K562 (cell line): ENCODE data around the gene TANC1. TPM values are rescaled to one million over a fixed set of nuclear protein-coding genes. Genes with fewer than 3 reads are reported as not detected.

ENCODE experiments used
- ATF1 ChIP-seq, 2 experiments: fragments of 450-650 bp in 1 of 2; IDR thresholded peaks; 2 replicates each; pipeline ENCODE4 v1.6.1; 2016; ENCODE audit warnings: missing compliant biosample characterization in 1 of 2, missing genetic modification characterization in 1 of 2
- ATF7 ChIP-seq: fragments of 450-650 bp; IDR thresholded peaks from 2 replicates; pipeline ENCODE4 v1.7.1; 2014; ENCODE audit warnings: mild to moderate bottlenecking, moderate library complexity
- ETV1 ChIP-seq: fragments of 450-650 bp; conservative IDR thresholded peaks from 2 replicates; pipeline ENCODE4 v1.6.1; 2016; ENCODE audit warnings: missing genetic modification characterization, control low read depth, low read depth, missing compliant biosample characterization
- GMEB1 ChIP-seq: fragments of 250-450 bp; sonication (Bioruptor Pico); IDR thresholded peaks from 2 replicates; pipeline ENCODE4 v1.4.0; 2020; ENCODE audit warnings: mild to moderate bottlenecking
- HMBOX1 ChIP-seq: sonication (generic); IDR thresholded peaks from 2 replicates; pipeline ENCODE4 v1.6.1; 2016
- MTA3 ChIP-seq: fragments of 450-650 bp; formaldehyde crosslinking; IDR thresholded peaks from 2 replicates; pipeline ENCODE4 v1.6.1; 2017; ENCODE audit warnings: mild to moderate bottlenecking, borderline replicate concordance
- SMAD1 ChIP-seq: fragments of 150-350 bp; IDR thresholded peaks from 2 replicates; pipeline ENCODE4 v1.6.1; 2014; ENCODE audit warnings: low read length, low read depth; ENCODE audit not compliant: partially characterized antibody
- TAF7 ChIP-seq: fragments of 450-650 bp; IDR thresholded peaks from 2 replicates; pipeline ENCODE4 v1.6.1; 2016; ENCODE audit warnings: missing genetic modification characterization, missing compliant biosample characterization
- TARDBP ChIP-seq: fragments of 450-650 bp; IDR thresholded peaks from 2 replicates; pipeline ENCODE4 v1.6.1; 2016
- TEAD4 ChIP-seq, 2 experiments: sonication (generic) in 1 of 2; formaldehyde crosslinking in 1 of 2; IDR thresholded peaks; 2 replicates each; pipeline versions ENCODE4 v1.6.1 to v1.8.0; 2012 to 2022; ENCODE audit warnings: borderline replicate concordance in 1 of 2, inconsistent platforms in 1 of 2, low read length in 1 of 2, mild to moderate bottlenecking in 1 of 2, missing genetic modification reagents in 1 of 2
- ZNF512 ChIP-seq: IDR thresholded peaks from 2 replicates; pipeline ENCODE4 v1.6.1; 2016; ENCODE audit warnings: missing genetic modification characterization, missing compliant biosample characterization
- ZNF707 ChIP-seq: fragments of 250-450 bp; sonication (Bioruptor Pico); conservative IDR thresholded peaks from 2 replicates; pipeline ENCODE4 v1.8.0; 2022; ENCODE audit warnings: inconsistent platforms, mild to moderate bottlenecking, moderate library complexity
- ZNF785 ChIP-seq: fragments of 250-450 bp; sonication (Bioruptor Pico); IDR thresholded peaks from 2 replicates; pipeline ENCODE4 v1.4.0; 2020; ENCODE audit warnings: mild to moderate bottlenecking
- polyA plus RNA-seq, 8 experiments: library from polyadenylated mRNA; depleted of rRNA in 4 of 8; stranded (reverse) in 5 of 8; unstranded in 3 of 8; fragments of >200 nt; fragmentation: Nextera tagmentation in 2 of 8; fragmentation: Illumina TruSeq in 1 of 8; extraction: Ambion mirVana in 2 of 8; extraction: Trizol in 1 of 8; gene quantifications; 2 replicates each; pipeline versions ENCODE4 v1.2.1 to v1.2.3, GENCODE V29; 2011 to 2014; ENCODE audit warnings: inconsistent platforms in 1 of 8, missing spikeins in 1 of 8
- total RNA-seq, 7 experiments: library from RNA; depleted of rRNA in 6 of 7; stranded (reverse); fragments of >200 nt in 6 of 7; fragmentation: Illumina TruSeq in 2 of 7; extraction: Trizol in 2 of 7; gene quantifications; 2 replicates each; pipeline versions ENCODE4 v1.2.1 to v1.2.3, GENCODE V29; 2011 to 2021; ENCODE audit warnings: low replicate concordance in 1 of 7
- TF ChIP-seq, protein P1 (sequence below), 2 experiments: fragments of 450-650 bp; IDR thresholded peaks; 2 replicates each; pipeline ENCODE4 v1.6.1; 2016; ENCODE audit warnings: mild to moderate bottlenecking in 2 of 2, borderline replicate concordance in 1 of 2, low read depth in 1 of 2, moderate library complexity in 1 of 2
- TF ChIP-seq, protein P2 (sequence below): sonication (generic); formaldehyde crosslinking; IDR thresholded peaks from 2 replicates; pipeline ENCODE4 v1.9.0; 2022; ENCODE audit warnings: mild to moderate bottlenecking, missing genetic modification reagents

The TANC1 gene
- total and polyA plus RNA-seq, 9 of the 15 experiments (the other 6 are each of a cell fraction or from before 2014, with no cell fraction given), result under 0.01 to 0.20 (median 0.07) TPM; not detected in 1

DNA sequence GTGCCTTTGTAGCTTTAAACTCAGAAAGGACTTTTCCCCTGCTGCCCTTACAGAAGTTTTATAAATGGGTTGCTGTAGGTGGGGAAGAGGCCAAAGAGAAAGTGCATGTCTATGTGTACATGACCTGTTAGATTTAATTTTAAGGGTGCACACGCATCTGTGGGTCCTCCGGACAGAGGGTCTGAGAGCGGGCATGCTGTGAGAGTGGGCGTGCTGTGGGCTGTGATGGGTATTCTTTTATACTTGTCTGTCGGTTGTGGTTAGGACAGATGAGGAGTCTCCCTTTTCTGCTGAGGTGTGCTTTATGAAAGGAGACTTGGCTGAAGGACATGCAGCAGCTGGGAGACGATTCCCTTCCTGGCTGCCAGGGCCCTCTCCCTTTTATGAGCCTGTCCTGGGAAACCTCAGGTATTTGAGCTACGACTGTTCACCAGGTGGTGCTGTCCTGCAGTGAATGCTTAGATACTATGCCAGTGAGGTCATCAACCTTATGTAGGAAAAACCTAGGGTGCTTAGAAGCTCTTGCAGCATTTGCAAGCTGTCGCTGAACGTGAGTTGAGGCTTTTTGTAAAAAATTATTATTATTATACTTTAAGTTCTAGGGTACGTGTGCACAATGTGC is 67.5 kb downstream of the TANC1 start (continued):
- TF ChIP-seq, protein P1, sequence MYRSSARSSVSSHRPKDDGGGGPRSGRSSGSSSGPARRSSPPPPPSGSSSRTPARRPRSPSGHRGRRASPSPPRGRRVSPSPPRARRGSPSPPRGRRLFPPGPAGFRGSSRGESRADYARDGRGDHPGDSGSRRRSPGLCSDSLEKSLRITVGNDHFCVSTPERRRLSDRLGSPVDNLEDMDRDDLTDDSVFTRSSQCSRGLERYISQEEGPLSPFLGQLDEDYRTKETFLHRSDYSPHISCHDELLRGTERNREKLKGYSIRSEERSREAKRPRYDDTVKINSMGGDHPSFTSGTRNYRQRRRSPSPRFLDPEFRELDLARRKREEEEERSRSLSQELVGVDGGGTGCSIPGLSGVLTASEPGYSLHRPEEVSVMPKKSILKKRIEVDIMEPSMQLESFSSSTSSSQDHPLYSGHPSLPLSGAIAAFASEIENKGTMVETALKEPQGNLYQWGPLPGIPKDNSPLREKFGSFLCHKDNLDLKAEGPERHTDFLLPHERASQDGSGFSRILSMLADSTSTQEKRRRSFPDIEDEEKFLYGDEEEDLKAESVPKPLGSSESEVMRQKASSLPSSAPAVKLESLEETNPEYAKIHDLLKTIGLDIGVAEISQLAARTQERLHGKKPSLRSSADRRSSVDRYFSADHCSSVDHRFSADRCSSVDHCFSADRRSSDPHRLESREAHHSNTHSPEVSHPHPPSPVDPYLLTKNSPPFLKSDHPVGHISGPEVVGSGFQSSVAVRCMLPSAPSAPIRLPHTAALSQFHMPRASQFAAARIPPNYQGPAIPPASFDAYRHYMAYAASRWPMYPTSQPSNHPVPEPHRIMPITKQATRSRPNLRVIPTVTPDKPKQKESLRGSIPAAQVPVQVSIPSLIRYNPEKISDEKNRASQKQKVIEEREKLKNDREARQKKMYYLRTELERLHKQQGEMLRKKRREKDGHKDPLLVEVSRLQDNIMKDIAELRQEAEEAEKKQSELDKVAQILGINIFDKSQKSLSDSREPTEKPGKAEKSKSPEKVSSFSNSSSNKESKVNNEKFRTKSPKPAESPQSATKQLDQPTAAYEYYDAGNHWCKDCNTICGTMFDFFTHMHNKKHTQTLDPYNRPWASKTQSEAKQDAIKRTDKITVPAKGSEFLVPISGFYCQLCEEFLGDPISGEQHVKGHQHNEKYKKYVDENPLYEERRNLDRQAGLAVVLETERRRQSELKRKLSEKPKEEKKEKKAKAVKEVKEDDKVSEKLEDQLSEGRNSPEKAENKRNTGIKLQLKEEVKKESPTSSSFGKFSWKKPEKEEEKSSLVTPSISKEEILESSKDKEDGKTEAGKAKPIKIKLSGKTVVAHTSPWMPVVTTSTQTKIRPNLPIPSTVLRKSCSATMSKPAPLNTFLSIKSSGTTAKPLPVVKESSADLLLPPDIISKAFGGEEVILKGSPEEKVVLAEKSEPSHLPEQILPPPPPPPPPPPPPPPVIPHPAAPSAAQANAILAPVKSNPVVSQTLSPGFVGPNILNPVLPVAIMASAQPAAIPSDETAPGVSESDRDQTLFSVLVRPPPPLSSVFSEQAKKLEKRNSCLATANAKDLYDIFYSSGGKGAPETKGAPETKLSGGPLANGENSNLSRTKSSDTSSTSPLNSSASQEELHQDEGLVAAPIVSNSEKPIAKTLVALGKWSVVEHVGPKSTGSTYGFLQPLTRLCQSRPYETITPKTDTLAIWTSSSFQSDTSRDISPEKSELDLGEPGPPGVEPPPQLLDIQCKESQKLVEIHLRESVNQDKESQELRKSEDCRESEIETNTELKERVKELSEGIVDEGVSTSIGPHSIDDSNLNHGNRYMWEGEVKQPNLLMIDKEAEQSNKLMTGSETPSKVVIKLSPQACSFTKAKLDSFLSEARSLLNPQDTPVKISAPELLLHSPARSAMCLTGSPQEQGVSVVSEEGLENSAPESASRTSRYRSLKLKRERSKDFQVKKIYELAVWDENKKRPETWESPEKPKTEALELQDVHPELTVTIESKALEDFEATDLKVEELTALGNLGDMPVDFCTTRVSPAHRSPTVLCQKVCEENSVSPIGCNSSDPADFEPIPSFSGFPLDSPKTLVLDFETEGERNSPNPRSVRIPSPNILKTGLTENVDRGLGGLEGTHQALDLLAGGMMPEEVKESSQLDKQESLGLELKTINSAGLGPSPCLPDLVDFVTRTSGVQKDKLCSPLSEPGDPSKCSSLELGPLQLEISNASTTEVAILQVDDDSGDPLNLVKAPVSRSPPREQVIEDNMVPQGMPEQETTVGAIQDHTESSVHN (IDR thresholded peaks at IDR 0.05; ENCODE audit: borderline replicate concordance in 1 of 2, low read depth in 1 of 2), result no peak
- TF ChIP-seq GMEB1, result no peak
- TF ChIP-seq SMAD1, result no peak
- TF ChIP-seq ZNF707 (CRISPR knock-in tag), result no peak
- TF ChIP-seq ZNF512 (tag), result no peak
- no peak for TF ChIP-seq TAF7 (tag)
- no peak for TF ChIP-seq ZNF785 (CRISPR knock-in tag)
- TF ChIP-seq TARDBP, result no peak
- no peak for TF ChIP-seq ATF1 (CRISPR knock-in tag; IDR thresholded peaks at IDR 0.05)
- peak; percentile 64; the same call in 1 of the 2 replicates for TF ChIP-seq ATF1 (tag; IDR thresholded peaks at IDR 0.05)
- no peak for TF ChIP-seq ETV1 (tag)
- no peak for TF ChIP-seq MTA3
- TF ChIP-seq, protein P2, sequence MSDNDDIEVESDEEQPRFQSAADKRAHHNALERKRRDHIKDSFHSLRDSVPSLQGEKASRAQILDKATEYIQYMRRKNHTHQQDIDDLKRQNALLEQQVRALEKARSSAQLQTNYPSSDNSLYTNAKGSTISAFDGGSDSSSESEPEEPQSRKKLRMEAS (CRISPR knock-in tag), result no peak
- no peak for TF ChIP-seq HMBOX1
- TF ChIP-seq TEAD4 (IDR thresholded peaks at IDR 0.05; ENCODE audit: low read length), result no peak
- no peak for TF ChIP-seq TEAD4 (CRISPR knock-in tag; IDR thresholded peaks at IDR 0.05; ENCODE audit: borderline replicate concordance)
- TF ChIP-seq ATF7, result peak; percentile 82
